Astrocyte of the spinal cord (primary cell): ENCODE measurements around the gene SEPTIN1.
"Not testable (repeated sequence)": the region's sequence is repeated elsewhere in the genome, so short reads cannot be mapped to it uniquely, and the experiment has no call there.

ENCODE experiments used
- DNase-seq: peaks from one replicate; pipeline ENCODE4 v3.0.0; 2011; ENCODE audit warnings: low read depth, low spot score
- H3K4me3 ChIP-seq: 2 replicates; pipeline ENCODE4 v1.5.1; 2011; ENCODE audit warnings: low read depth, mild to moderate bottlenecking, low read length, moderate library complexity
- CTCF ChIP-seq: IDR thresholded peaks from 2 replicates; pipeline ENCODE4 v1.5.1; 2012; ENCODE audit warnings: low read depth, mild to moderate bottlenecking, low read length, inconsistent platforms
- in situ Hi-C: cut with HindIII; loops from 2 replicates; pipeline ENCODE4 v1.10.0; 2017; ENCODE audit warnings: low sequenced_read_pairs

The SEPTIN1 gene

GRCh38 chr16:30401768-30402425 lies 19.5 kb upstream of the SEPTIN1 start:
- TF ChIP-seq CTCF: no peak
- no peak for DNase-seq
- in situ Hi-C loops: no loop called here
- no peak overlapping the region for H3K4me3 ChIP-seq

DNA sequence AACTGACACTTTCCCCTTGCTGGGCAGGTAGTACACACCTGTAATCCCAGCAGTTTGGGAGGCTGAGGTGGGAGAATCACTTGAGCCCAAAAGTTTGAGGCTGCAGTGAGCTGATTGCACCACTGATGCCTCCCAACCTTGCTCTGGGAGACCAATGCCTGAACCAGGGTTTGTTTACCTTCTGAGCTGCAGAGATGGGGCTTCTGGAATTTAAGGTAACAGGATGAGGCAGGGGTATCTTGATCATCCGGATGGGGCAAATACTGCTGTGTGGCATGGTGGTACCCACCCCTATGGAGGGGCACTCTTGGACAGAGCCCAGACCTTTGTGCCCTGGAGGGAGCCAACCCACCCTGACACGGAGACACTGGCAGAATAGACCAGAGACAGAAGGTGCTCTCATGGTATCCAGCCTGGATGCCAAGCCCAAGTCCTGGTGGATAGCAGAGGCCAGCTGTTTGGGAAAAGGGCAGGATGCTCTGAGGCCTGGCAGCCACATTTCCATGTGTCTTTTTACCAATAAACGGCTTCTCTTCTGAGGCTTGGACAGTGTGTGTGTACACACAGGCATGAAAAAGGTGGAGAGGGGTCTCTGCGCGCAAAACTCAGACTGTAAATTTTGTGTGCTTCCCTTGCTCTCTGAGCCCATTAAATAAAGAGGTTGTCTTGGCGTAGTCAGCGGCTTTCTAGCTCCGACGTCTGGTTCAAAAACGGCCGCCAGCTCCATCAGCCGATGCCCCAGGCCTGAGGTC lies 17.2 kb upstream of the SEPTIN1 start:
- in situ Hi-C loops: no loop called here
- H3K4me3 ChIP-seq: peak overlapping the region; percentile 43
- no peak for TF ChIP-seq CTCF
- no peak for DNase-seq

DNA sequence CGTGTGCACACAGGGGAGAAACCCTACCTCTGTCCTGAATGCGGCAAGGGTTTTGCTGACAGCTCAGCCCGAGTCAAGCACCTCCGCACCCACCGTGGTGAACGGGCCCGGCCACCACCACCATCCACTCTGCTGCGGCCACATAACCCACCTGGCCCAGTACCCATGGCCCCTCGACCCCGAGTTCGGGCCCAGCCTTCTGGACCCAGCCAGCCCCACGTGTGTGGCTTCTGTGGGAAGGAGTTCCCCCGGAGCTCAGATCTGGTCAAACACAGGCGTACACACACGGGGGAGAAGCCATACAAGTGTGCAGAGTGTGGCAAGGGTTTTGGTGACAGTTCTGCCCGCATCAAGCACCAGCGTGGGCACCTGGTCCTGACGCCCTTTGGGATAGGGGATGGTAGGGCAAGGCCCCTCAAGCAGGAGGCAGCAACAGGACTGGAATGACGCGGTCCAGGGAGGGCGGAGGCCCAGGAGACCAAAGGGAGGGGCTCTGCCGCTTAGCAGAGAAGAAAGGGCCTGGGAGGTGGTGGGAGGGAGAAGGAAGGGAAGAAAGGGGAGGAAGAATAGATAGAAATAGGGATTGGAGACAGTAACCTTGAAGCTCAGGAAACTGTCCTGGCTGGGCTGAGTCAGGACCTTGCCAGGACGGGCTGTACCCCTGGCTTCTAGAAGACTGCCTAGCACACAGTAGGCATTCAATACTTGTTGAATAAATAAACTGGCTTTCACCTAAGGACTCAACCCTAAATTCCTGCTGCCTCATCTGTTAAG lies 16.5 kb upstream of the SEPTIN1 start:
- H3K4me3 ChIP-seq: no peak overlapping the region
- no peak for TF ChIP-seq CTCF
- DNase-seq: no peak
- in situ Hi-C loops: no loop called here

DNA sequence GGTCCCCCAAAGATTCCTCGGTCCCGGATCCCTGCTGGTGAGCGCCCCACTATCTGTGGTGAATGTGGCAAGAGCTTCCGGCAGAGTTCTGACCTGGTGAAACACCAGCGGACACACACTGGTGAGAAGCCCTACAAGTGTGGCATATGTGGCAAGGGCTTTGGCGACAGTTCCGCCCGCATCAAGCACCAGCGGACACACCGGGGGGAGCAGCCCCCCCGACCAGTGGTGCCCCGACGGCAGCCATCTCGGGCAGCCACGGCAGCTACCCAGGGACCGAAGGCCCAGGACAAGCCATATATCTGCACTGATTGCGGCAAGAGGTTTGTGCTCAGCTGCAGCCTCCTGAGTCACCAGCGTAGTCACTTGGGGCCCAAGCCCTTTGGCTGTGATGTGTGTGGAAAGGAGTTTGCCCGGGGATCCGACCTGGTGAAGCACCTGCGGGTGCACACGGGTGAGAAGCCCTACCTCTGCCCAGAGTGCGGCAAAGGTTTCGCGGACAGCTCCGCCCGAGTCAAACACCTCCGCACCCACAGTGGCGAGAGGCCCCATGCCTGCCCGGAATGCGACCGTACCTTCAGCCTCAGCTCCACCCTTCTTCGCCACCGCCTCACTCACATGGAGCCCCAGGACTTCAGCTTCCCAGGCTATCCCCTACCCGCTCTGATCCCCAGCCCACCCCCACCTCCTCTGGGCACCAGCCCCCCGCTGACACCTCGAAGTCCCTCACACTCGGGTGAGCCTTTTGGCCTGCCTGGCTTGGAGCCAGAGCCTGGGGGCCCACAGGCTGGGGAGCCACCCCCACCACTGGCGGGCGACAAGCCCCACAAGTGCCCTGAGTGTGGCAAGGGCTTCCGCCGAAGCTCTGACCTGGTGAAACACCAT lies 15.7 kb upstream of the SEPTIN1 start:
- no peak for DNase-seq
- no peak for TF ChIP-seq CTCF
- H3K4me3 ChIP-seq: no peak overlapping the region
- in situ Hi-C loops: no loop called here

GRCh38 chr16:30397056-30397455 lies 14.7 kb upstream of the SEPTIN1 start:
- no peak for DNase-seq
- H3K4me3 ChIP-seq: no peak overlapping the region
- no peak for TF ChIP-seq CTCF
- in situ Hi-C loops: no loop called here

DNA sequence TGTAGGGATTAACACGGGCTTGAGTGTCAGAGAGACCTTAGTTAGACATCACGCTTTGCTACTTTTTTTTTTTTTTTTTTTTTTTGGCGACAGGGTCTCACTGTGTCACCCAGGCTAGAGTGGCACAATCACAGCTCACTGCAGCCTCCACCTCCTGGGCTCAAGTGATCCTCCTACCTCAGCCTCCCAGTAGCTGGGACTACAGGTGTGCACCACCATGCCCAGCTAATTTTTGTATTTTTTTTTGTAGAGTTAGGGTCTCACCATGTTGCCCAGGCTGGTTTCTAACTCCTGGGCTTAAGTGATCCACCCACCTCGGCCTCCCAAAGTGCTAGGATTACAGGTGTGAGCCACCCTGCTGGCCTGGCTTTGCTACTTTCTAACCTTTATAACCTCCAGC lies 14.3 kb upstream of the SEPTIN1 start:
- H3K4me3 ChIP-seq, in situ Hi-C loops, DNase-seq: not testable (repeated sequence)
